PC-3 (cell line): Measurements from ENCODE around the gene URM1. TPM values are rescaled to one million over a fixed set of nuclear protein-coding genes. Genes with fewer than 3 reads are reported as not detected.
"Not testable (repeated sequence)": the region's sequence is repeated elsewhere in the genome, so short reads cannot be mapped to it uniquely, and the experiment has no call there.

Experiments
- ATAC-seq: fragments of 200-7000 bp; cut with Tn5 transposase; 2 replicates; pipeline ENCODE4 v1.9.1; 2020; ENCODE audit warnings: mild to moderate bottlenecking, moderate library complexity
- BruUV-seq: library from RNA; stranded (reverse); fragments of 400-500 nt; replicated peaks from 2 replicates; lab custom pipeline; 2021; lab: Mats Ljungman, UMichigan
- CTCF ChIA-PET: fragments of 300-600 bp; sonication (Branson Sonifier 250); formaldehyde crosslinking; loops from one replicate; lab custom pipeline; 2022; ENCODE audit warnings: antibody characterized with exemption; lab: Charles Lee
- POLR2A ChIA-PET: fragments of 300-600 bp; sonication (Branson Sonifier 250); formaldehyde crosslinking; loops from one replicate; lab custom pipeline; 2022; ENCODE audit warnings: antibody characterized with exemption; ENCODE audit not compliant: unreplicated experiment; lab: Charles Lee
- DNase-seq: peaks from one replicate; pipeline ENCODE4 v3.0.0-alpha.2; 2015
- H2AFZ ChIP-seq: fragments of 300-600 bp; sonication (generic); 2 replicates; pipeline ENCODE4 v1.6.0; 2016; ENCODE audit warnings: antibody characterized with exemption, low read length
- H3F3A ChIP-seq: fragments of 300-600 bp; sonication (generic); one replicate; pipeline ENCODE4 v1.6.0; 2017; ENCODE audit warnings: antibody characterized with exemption, low read length, control low read depth, mild to moderate bottlenecking; ENCODE audit not compliant: unreplicated experiment
- H3K27ac ChIP-seq: fragments of 300-600 bp; sonication (generic); 2 replicates; pipeline ENCODE4 v1.5.1; 2016; ENCODE audit warnings: mild to moderate bottlenecking, low read length
- H3K27me3 ChIP-seq: fragments of 300-600 bp; sonication (generic); 2 replicates; pipeline ENCODE4 v1.6.1; 2016; ENCODE audit warnings: low read length, mixed read lengths
- H3K36me3 ChIP-seq: fragments of 300-600 bp; sonication (generic); 2 replicates; pipeline ENCODE4 v1.6.1; 2016; ENCODE audit warnings: low read depth, mixed run types, low read length, mixed read lengths
- H3K4me1 ChIP-seq: fragments of 300-600 bp; sonication (generic); 2 replicates; pipeline ENCODE4 v1.5.1; 2016; ENCODE audit warnings: low read length; ENCODE audit not compliant: insufficient read depth
- H3K4me2 ChIP-seq: fragments of 300-600 bp; sonication (generic); 2 replicates; pipeline ENCODE4 v1.6.0; 2016; ENCODE audit warnings: low read length
- H3K4me3 ChIP-seq: fragments of 300-600 bp; sonication (generic); 2 replicates; pipeline ENCODE4 v1.5.1; 2016; ENCODE audit warnings: mild to moderate bottlenecking, low read length, mixed read lengths
- H3K79me2 ChIP-seq: fragments of 300-600 bp; sonication (generic); 2 replicates; pipeline ENCODE4 v1.6.1; 2017; ENCODE audit warnings: low read length, mixed read lengths
- H3K9ac ChIP-seq: fragments of 300-600 bp; sonication (generic); 2 replicates; pipeline ENCODE4 v1.6.0; 2016; ENCODE audit warnings: mild to moderate bottlenecking, low read length
- H3K9me2 ChIP-seq: fragments of 300-600 bp; sonication (generic); replicated peaks from 2 replicates; pipeline ENCODE4 v1.6.1; 2016; ENCODE audit warnings: mixed run types, low read length, mixed read lengths
- H3K9me3 ChIP-seq: fragments of 300-600 bp; sonication (generic); 2 replicates; pipeline ENCODE4 v1.6.1; 2016; ENCODE audit warnings: low read length, mixed read lengths
- H4K20me1 ChIP-seq: fragments of 300-600 bp; sonication (generic); 2 replicates; pipeline ENCODE4 v1.6.1; 2016; ENCODE audit warnings: low read length, mixed read lengths
- CTCF ChIP-seq: fragments of 300-600 bp; sonication (generic); conservative IDR thresholded peaks from 2 replicates; pipeline ENCODE4 v1.5.1; 2017; ENCODE audit warnings: antibody characterized with exemption, low read depth, mild to moderate bottlenecking, low read length
- EZH2 ChIP-seq: fragments of 300-600 bp; sonication (generic); IDR thresholded peaks from one replicate; pipeline ENCODE4 v1.6.1; 2017; ENCODE audit warnings: antibody characterized with exemption, mild to moderate bottlenecking, low read length; ENCODE audit not compliant: unreplicated experiment
- EZH2phosphoT487 ChIP-seq: fragments of 300-600 bp; sonication (generic); IDR thresholded peaks from 2 replicates; pipeline ENCODE4 v1.6.1; 2018; ENCODE audit warnings: mild to moderate bottlenecking, antibody characterized with exemption, low read length, borderline replicate concordance
- intact Hi-C: fragments of 100-400 bp; cut with micrococcal nuclease; formaldehyde crosslinking; loops from 2 replicates; pipeline ENCODE4 v1.9.0; 2023
- total RNA-seq: library from RNA; depleted of rRNA; stranded (reverse); fragments of >200 nt; gene quantifications from 2 replicates; pipeline ENCODE4 v1.2.3, GENCODE V29; 2014

Gene URM1
- total RNA-seq, 1 experiment from 2014 or later: 29.1 TPM

DNA sequence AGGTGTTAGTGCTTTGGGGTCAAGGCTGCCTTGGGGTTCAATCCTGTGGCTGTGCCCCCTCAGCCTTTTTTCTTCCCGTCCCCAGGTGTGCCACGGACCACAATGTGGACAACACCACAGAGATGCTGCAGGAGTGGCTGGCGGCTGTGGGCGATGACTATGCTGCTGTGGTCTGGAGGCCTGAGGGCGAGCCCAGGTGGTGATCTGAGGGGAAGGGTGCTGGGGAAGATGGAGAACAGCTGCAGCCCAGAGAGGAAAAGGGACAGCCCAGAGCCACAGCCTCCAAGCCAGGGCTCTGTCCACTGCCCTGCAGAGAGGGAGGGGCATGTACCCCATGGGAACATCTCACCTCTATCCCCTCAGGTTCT, 51.6 kb downstream of the URM1 start:
- ATAC-seq: no peak
- TF ChIP-seq EZH2 (no peak), EZH2phosphoT487 (no peak), CTCF (no peak)
- intact Hi-C loops: no loop called here

DNA sequence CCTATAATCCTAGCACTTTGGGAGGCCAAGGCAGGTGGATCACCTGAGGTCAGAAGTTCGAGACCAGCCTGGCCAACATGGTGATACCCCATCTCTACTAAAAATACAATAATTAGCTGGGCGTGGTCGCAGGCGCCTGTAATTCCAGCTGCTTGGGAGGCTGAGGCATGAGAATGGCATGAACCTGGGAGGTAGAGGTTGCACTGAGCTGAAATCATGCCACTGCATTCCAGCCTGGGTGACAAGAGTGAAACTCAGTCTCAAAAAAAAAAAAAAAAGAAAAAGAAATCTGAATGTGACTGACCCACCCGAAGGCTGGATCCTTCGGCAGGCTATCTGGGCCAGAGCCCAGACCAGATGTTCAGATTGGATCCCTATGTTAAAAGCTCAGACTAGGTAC, 52.2 kb downstream of the URM1 start:
- H3K9me2 ChIP-seq, H4K20me1 ChIP-seq, H3K79me2 ChIP-seq, H3K4me2 ChIP-seq, ATAC-seq, BruUV-seq, H3K27me3 ChIP-seq, H3K9me3 ChIP-seq, DNase-seq, POLR2A ChIA-PET, H3K4me3 ChIP-seq, H3K36me3 ChIP-seq, H2AFZ ChIP-seq, H3K27ac ChIP-seq, intact Hi-C loops, H3K9ac ChIP-seq, H3K4me1 ChIP-seq, H3F3A ChIP-seq: not testable (repeated sequence)
- CTCF ChIA-PET: interaction anchor here (0.5 kb wide), 1 partner anchor 169 kb away, joined by 4 read pairs; no protein-coding TSS in a partner anchor

More for the DNA sequence above, 51.6 kb downstream of the URM1 start:
- H3F3A ChIP-seq: no peaks in the 10 kb centered on the region
- H3K27ac ChIP-seq: no peak overlapping the region
- no peaks in the 10 kb centered on the region for H3K9me3 ChIP-seq
- CTCF ChIA-PET: no interaction called here
- no peak overlapping the region for H3K9ac ChIP-seq
- H3K79me2 ChIP-seq: no peaks in the 10 kb centered on the region
- no peaks in the 10 kb centered on the region for H3K9me2 ChIP-seq
- no peak for DNase-seq
- POLR2A ChIA-PET: no interaction called here
- no peaks in the 10 kb centered on the region; the same call in 1 of the 2 replicates for H3K36me3 ChIP-seq
- H2AFZ ChIP-seq: no peak overlapping the region
- no TSS peak for BruUV-seq
- no peak overlapping the region for H3K4me2 ChIP-seq
- H3K4me3 ChIP-seq: no peak overlapping the region
- no peaks in the 10 kb centered on the region for H4K20me1 ChIP-seq
- H3K4me1 ChIP-seq: peaks cover 10% of the 10 kb centered on the region
- no peaks in the 10 kb centered on the region for H3K27me3 ChIP-seq

DNA sequence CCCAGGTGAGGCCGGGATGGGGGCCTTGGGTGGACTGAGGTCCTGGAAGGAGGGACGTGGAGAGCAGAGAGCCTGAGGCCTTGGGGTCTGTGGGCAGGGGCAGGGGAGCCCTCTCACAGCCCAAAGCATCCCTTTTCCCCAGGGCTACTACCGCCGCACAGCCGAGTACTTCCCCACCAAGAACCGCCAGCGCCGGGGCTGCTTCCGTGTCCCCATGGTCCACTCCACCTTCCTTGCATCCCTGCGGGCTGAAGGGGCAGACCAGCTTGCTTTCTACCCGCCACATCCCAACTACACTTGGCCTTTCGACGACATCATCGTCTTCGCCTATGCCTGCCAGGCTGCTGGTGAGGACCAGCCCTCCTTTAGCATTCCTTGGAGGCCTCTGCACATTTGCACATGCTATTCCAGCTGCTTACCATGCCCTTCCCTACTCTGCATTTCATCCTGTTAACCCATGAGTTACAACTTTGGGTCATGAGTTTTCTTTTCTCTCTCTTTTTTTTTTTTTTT, 53.1 kb downstream of the URM1 start:
- H3K4me1 ChIP-seq: peaks cover 10% of the 10 kb centered on the region
- ATAC-seq (no peak), DNase-seq (no peak)
- H3K9ac ChIP-seq: no peak overlapping the region
- ChIA-PET CTCF (no interaction called here), POLR2A (no interaction called here)
- H3K9me2 ChIP-seq: no peaks in the 10 kb centered on the region
- H3K36me3 ChIP-seq: no peaks in the 10 kb centered on the region; the same call in 1 of the 2 replicates
- H3F3A ChIP-seq: no peaks in the 10 kb centered on the region
- no peaks in the 10 kb centered on the region for H4K20me1 ChIP-seq
- TF ChIP-seq EZH2phosphoT487 (no peak), EZH2 (no peak), CTCF (no peak)
- H3K27ac ChIP-seq: no peak overlapping the region
- no peaks in the 10 kb centered on the region for H3K9me3 ChIP-seq
- H3K4me2 ChIP-seq: no peak overlapping the region
- no TSS peak for BruUV-seq
- no peaks in the 10 kb centered on the region for H3K79me2 ChIP-seq
- intact Hi-C loops: no loop called here
- H3K27me3 ChIP-seq: no peaks in the 10 kb centered on the region
- no peak overlapping the region for H2AFZ ChIP-seq
- H3K4me3 ChIP-seq: no peak overlapping the region
